Gastroesophageal sphincter (tissue), 3 donors: ENCODE measurements around the gene GPR162.

Experiments
- CTCF ChIP-seq, 4 experiments: fragments of 200-600 bp in 2 of 4; fragments of 450-650 bp in 2 of 4; sonication (generic) in 1 of 4; IDR thresholded peaks; one replicate each; pipeline ENCODE4 v1.5.1; 2017 to 2019; ENCODE audit warnings: antibody characterized with exemption in 4 of 4, mild to moderate bottlenecking in 2 of 4, moderate library complexity in 2 of 4
- EP300 ChIP-seq: sonication (generic); formaldehyde crosslinking; IDR thresholded peaks from one replicate; pipeline ENCODE4 v1.6.1; 2017; ENCODE audit warnings: antibody characterized with exemption, mild to moderate bottlenecking

- TF ChIP-seq EP300 (no peak), CTCF (IDR thresholded peaks at IDR 0.05) (no peak)
These were observed 41.0 kb upstream of the GPR162 start for GRCh38 chr12:6780573-6780972.
